Caco-2 (cell line): ENCODE data around the gene PRRG2. TPM values are rescaled to one million over a fixed set of nuclear protein-coding genes. Genes with fewer than 3 reads are reported as not detected.

Experiments used
- BruUV-seq: library from RNA; stranded (reverse); fragments of 400-500 nt; replicated peaks from 2 replicates; lab custom pipeline; 2021; lab: Mats Ljungman, UMichigan
- CTCF ChIA-PET: fragments of 300-600 bp; sonication (Branson Sonifier 250); formaldehyde crosslinking; loops from one replicate; lab custom pipeline; 2022; ENCODE audit warnings: antibody characterized with exemption; lab: Charles Lee
- POLR2A ChIA-PET: fragments of 300-600 bp; sonication (Branson Sonifier 250); formaldehyde crosslinking; loops from one replicate; lab custom pipeline; 2022; ENCODE audit warnings: antibody characterized with exemption; lab: Charles Lee
- DNase-seq, 2 experiments: peaks; one replicate each; pipeline versions ENCODE4 v3.0.0 to v3.0.0-alpha.2; 2020 to 2022
- H3K27me3 ChIP-seq: replicated peaks from 2 replicates; pipeline ENCODE4 v1.6.0; 2011; ENCODE audit warnings: low read length; ENCODE audit not compliant: control insufficient read depth, insufficient read depth
- H3K36me3 ChIP-seq: 2 replicates; pipeline ENCODE4 v1.5.1; 2011; ENCODE audit warnings: low read length; ENCODE audit not compliant: control insufficient read depth, insufficient read depth
- H3K4me1 ChIP-seq: fragments of 250-450 bp; sonication (Bioruptor Pico); 2 replicates; pipeline ENCODE4 v1.5.1; 2020; ENCODE audit warnings: mild to moderate bottlenecking
- H3K4me3 ChIP-seq: 2 replicates; pipeline ENCODE4 v1.5.1; 2011; ENCODE audit warnings: low read depth, mild to moderate bottlenecking, control low read depth, low read length
- H3K9me3 ChIP-seq: fragments of 250-450 bp; sonication (Bioruptor Pico); 2 replicates; pipeline ENCODE4 v1.5.1; 2020; ENCODE audit warnings: mild to moderate bottlenecking, moderate library complexity
- H3K27ac Mint-ChIP-seq: one replicate; pipeline ENCODE4 v1.8.0; 2022; ENCODE audit warnings: mixed read lengths; ENCODE audit not compliant: unreplicated experiment
- H3K27me3 Mint-ChIP-seq: one replicate; pipeline ENCODE4 v1.8.0; 2022; ENCODE audit warnings: mixed read lengths; ENCODE audit not compliant: insufficient read depth, unreplicated experiment
- H3K36me3 Mint-ChIP-seq: one replicate; pipeline ENCODE4 v1.8.0; 2022; ENCODE audit warnings: mild to moderate bottlenecking, mixed read lengths; ENCODE audit not compliant: insufficient read depth, unreplicated experiment
- H3K4me1 Mint-ChIP-seq: one replicate; pipeline ENCODE4 v1.8.0; 2022; ENCODE audit warnings: low read depth, mixed read lengths; ENCODE audit not compliant: unreplicated experiment
- H3K4me3 Mint-ChIP-seq: one replicate; pipeline ENCODE4 v1.8.0; 2022; ENCODE audit warnings: mild to moderate bottlenecking, moderate library complexity, mixed read lengths; ENCODE audit not compliant: unreplicated experiment
- H3K9me3 Mint-ChIP-seq: one replicate; pipeline ENCODE4 v1.8.0; 2022; ENCODE audit warnings: mixed read lengths; ENCODE audit not compliant: unreplicated experiment
- CTCF ChIP-seq, 2 experiments: fragments of 200-600 bp in 1 of 2; IDR thresholded peaks; 1 replicate in 1 of 2; 2 replicates in 1 of 2; pipeline versions ENCODE4 v1.5.1 to v1.8.0; 2011 to 2022; ENCODE audit warnings: antibody characterized with exemption in 1 of 2, control low read depth in 1 of 2, inconsistent platforms in 1 of 2, low read depth in 1 of 2, low read length in 1 of 2, mild to moderate bottlenecking in 1 of 2, moderate library complexity in 1 of 2; ENCODE audit not compliant: insufficient read depth in 1 of 2, severe bottlenecking in 1 of 2, unreplicated experiment in 1 of 2
- intact Hi-C: fragments of 100-400 bp; cut with micrococcal nuclease; formaldehyde crosslinking; loops from one replicate; pipeline ENCODE4 v1.10.0; 2022; ENCODE audit not compliant: unreplicated experiment
- total RNA-seq: library from RNA; stranded (reverse); gene quantifications from 2 replicates; pipeline ENCODE4 v1.2.3, GENCODE V29; 2022

PRRG2 gene
- total RNA-seq, 1 experiment from 2014 or later = 7.7 TPM

GRCh38 chr19:49580264-49581006, 681 bp upstream of the PRRG2 start, which contains the start of gene NOSIP:
TSS of gene NOSIP (minus strand) at chr19:49580556. CDS start at chr19:49560691, 19,865 bp downstream.
- no peak for TF ChIP-seq CTCF (IDR thresholded peaks at IDR 0.05; ENCODE audit: insufficient read depth in 1 of 2, low read depth in 1 of 2, low read length in 1 of 2, severe bottlenecking in 1 of 2, unreplicated experiment in 1 of 2)
- CTCF ChIA-PET = interaction anchor here (0.9 to 2.5 kb wide), 6 partner anchors 9 to 102 kb away, joined by 3 to 16 read pairs (median 7); partner anchors contain the start of genes PRMT1 and RRAS
- intact Hi-C loops = loop anchor here (1.0 kb wide), 1 partner anchor 10 kb away; no protein-coding TSS in a partner anchor
- Mint-ChIP-seq H3K4me1 (no peaks in the 10 kb centered on the region), H3K9me3 (no peaks in the 10 kb centered on the region), H3K27ac (peak within 1 kb of the TSS; percentile 93), H3K27me3 (no peaks in the 10 kb centered on the region), H3K36me3 (peaks cover 20% of the 10 kb centered on the region), H3K4me3 (peak within 1 kb of the TSS; percentile 95)
- peak within 1 kb of the TSS; percentile 99 for H3K4me3 ChIP-seq
- peak; percentile 97 for DNase-seq
- H3K27me3 ChIP-seq = no peaks in the 10 kb centered on the region
- POLR2A ChIA-PET = interaction anchor here (0.6 to 2.7 kb wide), 17 partner anchors 10 to 127 kb away, joined by 3 to 34 read pairs (median 7); partner anchors contain the start of genes ALDH16A1, FCGRT, PRMT1 and RPS11
- BruUV-seq = no TSS peak
- H3K4me1 ChIP-seq = 0 out of 2 replicates have a peak, but pooled peaks cover 4% of the 10 kb centered on the region
- no peaks in the 10 kb centered on the region for H3K9me3 ChIP-seq
- H3K36me3 ChIP-seq = no peaks in the 10 kb centered on the region

- intact Hi-C loops = no loop called here
- Histone ChIP-seq H3K9me3 (no peaks in the 10 kb centered on the region), H3K27me3 (no peaks in the 10 kb centered on the region), H3K4me3 (no peak overlapping the region), H3K36me3 (no peaks in the 10 kb centered on the region), H3K4me1 (0 out of 2 replicates have a peak, but pooled peaks cover 4% of the 10 kb centered on the region)
- BruUV-seq = no TSS peak
- ChIA-PET CTCF (no interaction called here), POLR2A (interaction anchor here (0.6 kb wide), 1 partner anchor 41 kb away, joined by 3 read pairs; no protein-coding TSS in a partner anchor)
- TF ChIP-seq CTCF (IDR thresholded peaks at IDR 0.05; ENCODE audit: insufficient read depth in 1 of 2, low read depth in 1 of 2, low read length in 1 of 2, severe bottlenecking in 1 of 2, unreplicated experiment in 1 of 2) = no peak
- Mint-ChIP-seq H3K27ac (no peak overlapping the region), H3K9me3 (no peaks in the 10 kb centered on the region), H3K4me1 (no peaks in the 10 kb centered on the region), H3K27me3 (no peaks in the 10 kb centered on the region), H3K4me3 (no peak overlapping the region), H3K36me3 (peaks cover 14% of the 10 kb centered on the region)
- no peak for DNase-seq
These were observed 2.1 kb downstream of the PRRG2 start for GRCh38 chr19:49583239-49583638.

- ChIA-PET POLR2A (no interaction called here), CTCF (no interaction called here)
- no peak for TF ChIP-seq CTCF (IDR thresholded peaks at IDR 0.05; ENCODE audit: insufficient read depth in 1 of 2, low read depth in 1 of 2, low read length in 1 of 2, severe bottlenecking in 1 of 2, unreplicated experiment in 1 of 2)
- Mint-ChIP-seq H3K4me1 (peaks cover 6% of the 10 kb centered on the region), H3K4me3 (no peak overlapping the region), H3K27ac (no peak overlapping the region), H3K27me3 (no peaks in the 10 kb centered on the region), H3K9me3 (no peaks in the 10 kb centered on the region), H3K36me3 (peaks cover 11% of the 10 kb centered on the region)
- Histone ChIP-seq H3K4me3 (no peak overlapping the region), H3K9me3 (no peaks in the 10 kb centered on the region), H3K27me3 (no peaks in the 10 kb centered on the region), H3K4me1 (0 out of 2 replicates have a peak, but pooled peaks cover 4% of the 10 kb centered on the region), H3K36me3 (no peaks in the 10 kb centered on the region)
- DNase-seq = no peak
- intact Hi-C loops = no loop called here
- BruUV-seq = no TSS peak
These were observed 3.9 kb downstream of the PRRG2 start for GRCh38 chr19:49585023-49585422.
